HepG2 (cell line): ENCODE data around the gene FERMT2. TPM values are rescaled to one million over a fixed set of nuclear protein-coding genes. Genes with fewer than 3 reads are reported as not detected.

Source experiments
- ELF4 ChIP-seq: sonication (generic); formaldehyde crosslinking; IDR thresholded peaks from 2 replicates; pipeline ENCODE4 v1.5.0; 2020; ENCODE audit warnings: missing genetic modification reagents, mild to moderate bottlenecking, moderate library complexity, borderline replicate concordance
- NFIC ChIP-seq: IDR thresholded peaks from 2 replicates; pipeline ENCODE4 v1.6.1; 2012; ENCODE audit warnings: mild to moderate bottlenecking, low read length, inconsistent platforms
- RNF2 ChIP-seq: fragments of 450-650 bp; conservative IDR thresholded peaks from 2 replicates; pipeline ENCODE4 v1.6.1; 2016; ENCODE audit warnings: low read depth
- SP2 ChIP-seq: sonication (generic); formaldehyde crosslinking; IDR thresholded peaks from 2 replicates; pipeline ENCODE4 v1.5.1; 2020; ENCODE audit warnings: mild to moderate bottlenecking, missing genetic modification reagents
- SRSF1 ChIP-seq: fragments of 200-400 bp; formaldehyde crosslinking; optimal IDR thresholded peaks from 2 replicates; pipeline ENCODE3; 2017; ENCODE audit warnings: mild to moderate bottlenecking, low read depth, low read length, moderate library complexity
- ZBTB21 ChIP-seq: sonication (generic); formaldehyde crosslinking; IDR thresholded peaks from 2 replicates; pipeline ENCODE4 v1.4.0; 2020; ENCODE audit warnings: missing genetic modification reagents
- ZHX2 ChIP-seq, 2 experiments: sonication (generic) in 1 of 2; formaldehyde crosslinking in 1 of 2; IDR thresholded peaks; 2 replicates each; pipeline versions ENCODE4 v1.6.1 to v1.9.0; 2014 to 2022; ENCODE audit warnings: antibody characterized with exemption in 1 of 2, borderline replicate concordance in 1 of 2, inconsistent platforms in 1 of 2, low read depth in 1 of 2, missing genetic modification reagents in 1 of 2
- ZNF317 ChIP-seq: sonication (generic); formaldehyde crosslinking; IDR thresholded peaks from 2 replicates; pipeline ENCODE4 v1.5.0; 2020; ENCODE audit warnings: mild to moderate bottlenecking, missing genetic modification reagents
- ZNF331 ChIP-seq: sonication (generic); formaldehyde crosslinking; IDR thresholded peaks from 2 replicates; pipeline ENCODE4 v1.4.0; 2020; ENCODE audit warnings: missing genetic modification reagents
- ZNF446 ChIP-seq: sonication (generic); formaldehyde crosslinking; IDR thresholded peaks from 2 replicates; pipeline ENCODE4 v1.5.0; 2020; ENCODE audit warnings: mild to moderate bottlenecking, missing genetic modification reagents
- ZNF513 ChIP-seq: sonication (generic); formaldehyde crosslinking; conservative IDR thresholded peaks from 2 replicates; pipeline ENCODE4 v1.5.0; 2020; ENCODE audit warnings: missing genetic modification reagents
- ZNF800 ChIP-seq: sonication (generic); formaldehyde crosslinking; IDR thresholded peaks from 2 replicates; pipeline ENCODE4 v1.4.0; 2020; ENCODE audit warnings: missing genetic modification reagents
- ZNF816 ChIP-seq: sonication (generic); formaldehyde crosslinking; IDR thresholded peaks from 2 replicates; pipeline ENCODE4 v1.8.0; 2022; ENCODE audit warnings: missing genetic modification reagents, mild to moderate bottlenecking, borderline replicate concordance
- polyA plus RNA-seq, 8 experiments: library from polyadenylated mRNA; depleted of rRNA in 3 of 8; stranded (reverse) in 7 of 8; unstranded in 1 of 8; fragments of >200 nt; fragmentation: Illumina TruSeq in 4 of 8; extraction: Trizol in 4 of 8; gene quantifications; 2 replicates each; pipeline versions ENCODE4 v1.2.1 to v1.2.3, GENCODE V29; 2011 to 2016; ENCODE audit warnings: low read depth in 4 of 8, missing spikeins in 1 of 8, mixed read lengths in 1 of 8; ENCODE audit not compliant: insufficient read depth in 1 of 8
- total RNA-seq, 5 experiments: library from RNA; depleted of rRNA; stranded (reverse); fragments of >200 nt; fragmentation: Illumina TruSeq; extraction: Trizol; gene quantifications; 2 replicates each; pipeline ENCODE4 v1.2.3, GENCODE V29; 2016; ENCODE audit warnings: low read depth in 1 of 5
- TF ChIP-seq, protein P1 (sequence below): sonication (generic); formaldehyde crosslinking; IDR thresholded peaks from 2 replicates; pipeline ENCODE4 v1.5.1; 2020; ENCODE audit warnings: missing genetic modification reagents, mild to moderate bottlenecking, borderline replicate concordance
- TF ChIP-seq, protein P2 (sequence below): IDR thresholded peaks from 2 replicates; pipeline ENCODE4 v1.6.1; 2016; ENCODE audit warnings: missing biosample characterization, missing genetic modification reagents, low read depth

FERMT2 gene
- total and polyA plus RNA-seq, 2 of the 13 experiments (the other 11 are each of a cell fraction or from before 2014, with no cell fraction given) = 36.2 to 60.4 TPM

DNA sequence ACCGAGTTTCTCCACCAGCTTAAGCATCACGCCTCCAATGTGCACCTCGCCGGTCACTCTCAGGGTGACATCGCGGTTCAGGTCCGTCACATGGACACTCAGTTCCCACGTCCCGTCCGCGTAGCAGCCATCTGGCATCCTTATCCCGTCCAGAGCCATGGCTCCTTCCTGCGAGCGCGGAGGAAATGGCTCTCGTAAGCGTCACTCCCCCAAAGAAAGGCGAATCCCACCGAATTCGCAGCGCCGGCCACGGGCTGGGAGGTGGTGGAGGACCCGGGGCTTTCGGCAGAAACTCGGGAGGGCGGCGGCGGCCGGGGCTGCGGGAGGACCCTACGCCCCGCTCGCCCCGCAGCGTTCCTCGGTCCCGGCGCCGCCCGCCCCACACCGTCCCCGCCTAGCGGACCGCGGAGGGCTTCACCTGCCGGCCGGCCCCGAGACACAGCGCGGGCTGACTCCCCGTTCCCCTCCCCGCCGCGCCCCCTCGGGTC is 396 bp downstream of the FERMT2 start (continued):
- TF ChIP-seq ZHX2 (IDR thresholded peaks at IDR 0.05; ENCODE audit: low read depth) (no peak), ZHX2 (CRISPR knock-in tag; IDR thresholded peaks at IDR 0.05; ENCODE audit: borderline replicate concordance) (0 out of 2 replicates have a peak, but pooled peaks have one; percentile 14), ZNF816 (CRISPR knock-in tag) (0 out of 2 replicates have a peak, but pooled peaks have one; percentile 44), SRSF1 (no peak), ZNF446 (peak; percentile 71; the same call in 1 of the 2 replicates), ZNF800 (CRISPR knock-in tag) (no peak), SP2 (CRISPR knock-in tag) (no peak), ZNF317 (CRISPR knock-in tag) (no peak), ZBTB21 (no peak), ELF4 (no peak), ZNF331 (CRISPR knock-in tag) (no peak), NFIC (no peak), ZNF513 (no peak), RNF2 (no peak)
- TF ChIP-seq, protein P1, sequence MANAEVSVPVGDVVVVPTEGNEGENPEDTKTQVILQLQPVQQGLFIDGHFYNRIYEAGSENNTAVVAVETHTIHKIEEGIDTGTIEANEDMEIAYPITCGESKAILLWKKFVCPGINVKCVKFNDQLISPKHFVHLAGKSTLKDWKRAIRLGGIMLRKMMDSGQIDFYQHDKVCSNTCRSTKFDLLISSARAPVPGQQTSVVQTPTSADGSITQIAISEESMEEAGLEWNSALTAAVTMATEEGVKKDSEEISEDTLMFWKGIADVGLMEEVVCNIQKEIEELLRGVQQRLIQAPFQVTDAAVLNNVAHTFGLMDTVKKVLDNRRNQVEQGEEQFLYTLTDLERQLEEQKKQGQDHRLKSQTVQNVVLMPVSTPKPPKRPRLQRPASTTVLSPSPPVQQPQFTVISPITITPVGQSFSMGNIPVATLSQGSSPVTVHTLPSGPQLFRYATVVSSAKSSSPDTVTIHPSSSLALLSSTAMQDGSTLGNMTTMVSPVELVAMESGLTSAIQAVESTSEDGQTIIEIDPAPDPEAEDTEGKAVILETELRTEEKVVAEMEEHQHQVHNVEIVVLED (CRISPR knock-in tag) = no peak
- TF ChIP-seq, protein P2, sequence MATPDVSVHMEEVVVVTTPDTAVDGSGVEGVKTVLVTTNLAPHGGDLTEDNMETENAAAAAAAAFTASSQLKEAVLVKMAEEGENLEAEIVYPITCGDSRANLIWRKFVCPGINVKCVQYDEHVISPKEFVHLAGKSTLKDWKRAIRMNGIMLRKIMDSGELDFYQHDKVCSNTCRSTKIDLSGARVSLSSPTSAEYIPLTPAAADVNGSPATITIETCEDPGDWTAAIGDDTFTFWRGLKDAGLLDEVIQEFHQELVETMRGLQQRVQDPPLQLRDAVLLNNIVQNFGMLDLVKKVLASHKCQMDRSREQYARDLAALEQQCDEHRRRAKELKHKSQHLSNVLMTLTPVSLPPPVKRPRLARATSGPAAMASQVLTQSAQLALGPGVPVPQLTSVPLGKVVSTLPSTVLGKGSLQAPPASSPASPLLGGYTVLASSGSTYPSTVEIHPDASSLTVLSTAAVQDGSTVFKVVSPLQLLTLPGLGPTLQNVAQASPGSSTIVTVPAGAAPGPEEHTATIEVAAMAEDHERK = no peak
